SU-DHL-6 (cell line): ENCODE measurements around the gene SLC9A5.

Experiments used
- CTCF ChIP-seq: fragments of 200-600 bp; sonication (generic); IDR thresholded peaks from one replicate; pipeline ENCODE4 v1.5.1; 2017; ENCODE audit warnings: antibody characterized with exemption, mild to moderate bottlenecking, low read length, moderate library complexity; ENCODE audit not compliant: insufficient read depth, poor library complexity, severe bottlenecking
- EZH2phosphoT487 ChIP-seq: fragments of 200-600 bp; sonication (generic), shearing (Covaris generic); conservative IDR thresholded peaks from 2 replicates; pipeline ENCODE4 v1.6.1; 2018; ENCODE audit warnings: mild to moderate bottlenecking, antibody characterized with exemption, low read length, moderate library complexity, mixed read lengths

GRCh38 chr16:67275321-67275720 is 26.5 kb downstream of the SLC9A5 start:
- TF ChIP-seq CTCF = no peak
- TF ChIP-seq EZH2phosphoT487 = no peak
